ENCODE data around the gene TPGS1. TPM values are rescaled to one million over a fixed set of nuclear protein-coding genes. Genes with fewer than 3 reads are reported as not detected.
"Not testable (repeated sequence)": the region's sequence is repeated elsewhere in the genome, so short reads cannot be mapped to it uniquely, and the experiment has no call there.

TPGS1 gene
- total RNA-seq, 2 experiments from 2014 or later = 20.1 to 20.7 TPM

DNA sequence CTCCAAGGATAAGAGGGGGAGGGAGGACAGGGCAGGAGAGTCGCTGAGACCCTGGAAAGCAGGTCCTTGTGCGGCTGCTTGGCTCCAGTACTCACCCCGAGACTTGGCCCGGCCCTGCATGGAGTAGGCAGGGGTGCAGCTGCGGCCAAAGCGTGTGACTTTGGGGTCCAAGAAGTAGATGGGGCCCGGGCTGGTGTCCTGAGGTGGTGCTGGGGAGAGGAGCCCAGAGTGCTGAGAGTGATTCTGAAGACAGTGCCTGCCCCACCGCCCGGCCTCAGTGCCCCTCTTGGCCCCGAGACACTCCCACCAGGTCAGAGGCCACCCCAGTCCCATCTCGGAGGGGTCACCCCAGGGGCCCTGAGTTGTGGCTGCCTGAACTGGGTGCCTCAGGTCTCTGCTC is 39.7 kb upstream of the TPGS1 start:
- Mint-ChIP-seq H3K9me3 (ENCODE audit: insufficient read depth) (no peaks in the 10 kb centered on the region), H3K27me3 (ENCODE audit: low read depth) (peaks cover under 1% of the 10 kb centered on the region), H3K36me3 (ENCODE audit: low read depth) (no peaks in the 10 kb centered on the region), H3K27ac (no peak overlapping the region), H3K4me3 (no peak overlapping the region), H3K4me1 (ENCODE audit: low read depth) (no peaks in the 10 kb centered on the region)
- ATAC-seq (no peak), DNase-seq (no peak)
- ChIA-PET CTCF (no interaction called here), POLR2A (no interaction called here)

DNA sequence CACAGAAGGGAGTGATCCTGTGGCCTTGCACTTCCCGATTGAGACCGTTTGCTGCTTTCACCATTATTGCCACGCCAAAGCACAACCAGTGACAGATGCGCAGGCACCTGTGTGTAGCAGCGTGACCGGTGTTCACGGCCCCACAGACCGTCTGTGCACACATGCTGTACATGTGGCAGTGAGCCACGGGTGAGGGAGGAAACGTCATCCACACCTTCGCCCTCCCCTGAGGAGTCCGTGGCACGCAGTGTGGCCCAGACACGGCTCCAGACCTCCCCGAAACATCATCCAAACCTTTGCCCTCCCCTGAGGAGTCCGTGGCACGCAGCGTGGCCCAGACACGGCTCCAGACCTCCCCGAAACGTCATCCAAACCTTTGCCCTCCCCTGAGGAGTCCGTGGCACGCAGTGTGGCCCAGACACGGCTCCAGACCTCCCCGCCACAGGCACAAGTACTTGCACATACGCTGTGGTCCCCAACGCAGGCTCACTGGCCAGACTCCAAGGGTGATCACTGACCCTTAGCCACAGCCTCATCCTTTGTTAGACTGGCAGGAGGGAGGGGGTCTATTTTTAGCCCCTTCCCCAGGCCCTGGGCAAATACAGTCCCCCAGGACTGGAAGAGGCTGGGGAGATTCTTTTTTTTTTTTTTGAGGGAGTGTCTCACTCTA is 38.6 kb upstream of the TPGS1 start:
- ChIA-PET CTCF (no interaction called here), POLR2A (no interaction called here)
- ATAC-seq (no peak), DNase-seq (no peak)
- Mint-ChIP-seq H3K27ac (no peak overlapping the region), H3K9me3 (ENCODE audit: insufficient read depth) (no peaks in the 10 kb centered on the region), H3K27me3 (ENCODE audit: low read depth) (no peaks in the 10 kb centered on the region), H3K4me3 (no peak overlapping the region), H3K4me1 (ENCODE audit: low read depth) (no peaks in the 10 kb centered on the region), H3K36me3 (ENCODE audit: low read depth) (no peaks in the 10 kb centered on the region)

DNA sequence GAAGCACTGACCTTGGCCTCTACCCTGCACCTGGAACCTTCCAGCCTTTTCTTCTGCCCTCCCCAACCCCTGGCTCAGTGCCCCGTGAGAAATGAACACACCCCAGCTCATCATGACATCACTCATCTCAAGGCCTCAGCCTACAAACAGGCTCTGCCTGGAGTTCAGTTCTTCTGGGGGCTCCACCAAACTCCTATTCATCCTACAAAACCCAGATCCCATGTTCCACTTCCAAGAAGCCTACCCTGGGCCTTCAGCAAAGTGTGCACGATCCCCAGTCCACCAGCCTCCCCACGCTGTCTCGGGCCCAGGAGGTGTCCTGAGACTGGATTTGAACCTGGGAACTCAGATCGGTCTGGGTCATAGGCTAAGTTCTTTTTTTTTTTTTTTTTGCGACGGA is 37.5 kb upstream of the TPGS1 start:
- no peaks in the 10 kb centered on the region for H3K36me3 Mint-ChIP-seq (ENCODE audit: low read depth)
- ATAC-seq (no peak), DNase-seq (no peak)
- H3K27ac Mint-ChIP-seq = no peak overlapping the region
- H3K27me3 Mint-ChIP-seq (ENCODE audit: low read depth) = no peaks in the 10 kb centered on the region
- H3K9me3 Mint-ChIP-seq (ENCODE audit: insufficient read depth) = no peaks in the 10 kb centered on the region
- no peaks in the 10 kb centered on the region for H3K4me1 Mint-ChIP-seq (ENCODE audit: low read depth)
- no peak overlapping the region for H3K4me3 Mint-ChIP-seq
- ChIA-PET CTCF (no interaction called here), POLR2A (no interaction called here)

DNA sequence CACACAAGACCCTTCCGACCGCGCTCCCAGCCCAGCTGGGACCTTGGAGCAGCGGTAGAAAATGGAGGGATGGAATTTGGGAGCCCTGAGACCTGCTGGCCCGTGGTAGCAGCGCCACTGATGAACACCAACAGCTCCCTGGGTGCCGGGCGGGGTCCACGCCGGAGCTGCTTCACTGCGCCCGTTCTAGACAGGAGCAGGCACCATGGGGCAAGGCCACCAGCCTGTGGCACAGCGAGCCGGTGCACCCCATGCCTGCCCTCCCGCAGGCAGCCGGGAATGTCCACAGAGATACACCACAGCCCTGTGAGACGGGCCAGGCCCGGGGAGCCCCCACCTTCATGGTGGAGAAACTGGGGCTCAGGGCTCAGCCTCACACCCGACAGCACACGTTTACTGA is 36.6 kb upstream of the TPGS1 start:
- CTCF ChIA-PET = no interaction called here
- no peaks in the 10 kb centered on the region for H3K36me3 Mint-ChIP-seq (ENCODE audit: low read depth)
- H3K27me3 Mint-ChIP-seq (ENCODE audit: low read depth) = no peaks in the 10 kb centered on the region
- H3K27ac Mint-ChIP-seq = no peak overlapping the region
- POLR2A ChIA-PET = no interaction called here
- H3K9me3 Mint-ChIP-seq (ENCODE audit: insufficient read depth) = no peaks in the 10 kb centered on the region
- H3K4me1 Mint-ChIP-seq (ENCODE audit: low read depth) = no peaks in the 10 kb centered on the region
- ATAC-seq = no peak
- no peak overlapping the region for H3K4me3 Mint-ChIP-seq
- no peak for DNase-seq

DNA sequence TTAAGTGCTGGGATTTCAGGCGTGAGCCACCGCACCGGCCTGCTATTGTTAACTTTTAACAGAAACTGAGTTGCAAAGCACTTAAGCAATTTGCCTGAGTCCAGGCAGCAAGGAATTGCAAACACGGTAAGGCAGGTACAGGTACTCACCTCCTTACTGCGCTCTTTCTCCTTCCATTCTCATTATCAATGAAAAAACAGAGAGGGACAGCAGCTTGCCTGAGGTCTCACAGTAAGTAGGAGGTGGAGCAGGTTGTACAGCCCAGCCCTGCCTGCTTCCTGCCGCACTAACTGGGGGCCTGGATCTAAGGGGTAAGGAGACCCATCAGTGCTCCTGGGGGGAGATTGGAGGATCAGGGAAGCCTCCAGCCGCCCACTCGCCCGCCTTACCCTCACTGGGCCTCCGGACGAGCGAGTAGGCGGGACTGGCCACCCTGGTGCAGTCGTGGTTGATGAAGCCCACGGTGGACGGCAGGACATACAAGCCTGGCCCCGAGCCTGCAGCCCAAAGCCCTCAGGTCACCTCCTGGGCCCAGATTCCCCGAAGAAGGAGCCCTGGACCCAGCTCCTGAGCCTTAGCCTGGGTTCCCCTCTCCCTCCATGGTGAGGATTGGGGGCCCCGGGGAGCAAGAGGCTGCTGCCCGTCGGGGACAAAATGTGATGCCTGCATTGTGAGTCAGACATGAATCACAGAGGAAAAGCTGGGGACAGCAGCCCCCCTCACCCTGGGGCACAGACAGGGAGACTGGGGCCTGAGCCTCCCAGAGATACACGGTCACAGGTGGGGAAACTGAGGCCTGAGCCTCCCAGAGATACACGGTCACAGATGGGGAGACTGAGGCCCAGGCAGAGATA is 35.1 kb upstream of the TPGS1 start:
- ChIA-PET POLR2A (no interaction called here), CTCF (no interaction called here)
- H3K4me3 Mint-ChIP-seq = no peak overlapping the region
- no peaks in the 10 kb centered on the region for H3K36me3 Mint-ChIP-seq (ENCODE audit: low read depth)
- H3K4me1 Mint-ChIP-seq (ENCODE audit: low read depth) = no peaks in the 10 kb centered on the region
- H3K27me3 Mint-ChIP-seq (ENCODE audit: low read depth) = no peaks in the 10 kb centered on the region
- no peaks in the 10 kb centered on the region for H3K9me3 Mint-ChIP-seq (ENCODE audit: insufficient read depth)
- ATAC-seq = no peak
- no peak overlapping the region for H3K27ac Mint-ChIP-seq
- DNase-seq = no peak

DNA sequence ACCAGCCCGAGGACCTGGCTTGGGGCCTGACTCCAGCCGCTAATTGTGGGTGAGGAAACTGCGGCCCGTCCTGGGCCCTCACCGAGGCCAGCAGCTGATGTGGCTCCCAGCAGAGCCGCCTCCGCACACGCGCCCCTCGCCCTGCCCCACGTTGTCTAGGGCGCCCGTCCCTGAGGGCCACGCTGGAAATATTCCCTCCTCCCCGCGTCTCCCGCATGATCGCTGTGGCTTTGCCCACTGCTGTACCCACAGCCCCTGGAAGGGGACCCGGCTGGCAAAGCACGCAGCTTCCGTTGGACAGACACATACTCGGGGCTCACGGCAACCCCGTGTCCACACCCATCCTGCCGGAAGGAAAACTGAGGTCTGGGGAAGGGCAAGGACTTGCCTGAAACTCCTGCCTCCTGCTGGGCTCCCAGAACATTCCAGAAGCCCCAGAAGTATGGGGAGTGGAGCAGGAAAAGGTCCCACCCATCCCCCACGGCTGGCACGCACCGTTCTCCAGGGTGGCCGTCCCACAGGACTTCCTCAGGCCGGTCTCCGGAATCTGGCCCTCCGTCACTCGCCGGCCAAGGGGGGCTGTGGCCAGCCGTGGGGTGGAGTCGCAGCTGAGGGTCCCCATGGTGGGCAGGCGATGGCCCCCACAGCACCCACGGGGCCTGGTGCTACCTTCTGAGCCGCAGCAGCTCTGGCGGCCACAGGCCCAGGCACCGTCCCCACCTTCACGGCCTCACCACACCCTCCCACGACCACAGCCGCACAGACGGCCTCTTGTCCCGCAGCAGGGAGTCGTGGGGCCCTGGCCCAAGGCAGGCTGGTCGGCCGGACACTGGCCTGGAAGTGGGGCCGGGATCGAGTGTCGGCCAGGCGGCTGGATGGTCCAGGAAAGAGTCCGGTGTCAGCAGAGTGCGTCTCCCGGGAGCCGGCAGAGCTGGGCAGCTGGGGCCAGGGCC is 32.9 kb upstream of the TPGS1 start:
- H3K9me3 Mint-ChIP-seq (ENCODE audit: insufficient read depth) = no peaks in the 10 kb centered on the region
- DNase-seq (no peak), ATAC-seq (no peak)
- ChIA-PET POLR2A (no interaction called here), CTCF (no interaction called here)
- H3K4me3 Mint-ChIP-seq = no peak overlapping the region
- H3K27ac Mint-ChIP-seq = no peak overlapping the region
- no peaks in the 10 kb centered on the region for H3K36me3 Mint-ChIP-seq (ENCODE audit: low read depth)
- H3K27me3 Mint-ChIP-seq (ENCODE audit: low read depth) = no peaks in the 10 kb centered on the region
- no peaks in the 10 kb centered on the region for H3K4me1 Mint-ChIP-seq (ENCODE audit: low read depth)

DNA sequence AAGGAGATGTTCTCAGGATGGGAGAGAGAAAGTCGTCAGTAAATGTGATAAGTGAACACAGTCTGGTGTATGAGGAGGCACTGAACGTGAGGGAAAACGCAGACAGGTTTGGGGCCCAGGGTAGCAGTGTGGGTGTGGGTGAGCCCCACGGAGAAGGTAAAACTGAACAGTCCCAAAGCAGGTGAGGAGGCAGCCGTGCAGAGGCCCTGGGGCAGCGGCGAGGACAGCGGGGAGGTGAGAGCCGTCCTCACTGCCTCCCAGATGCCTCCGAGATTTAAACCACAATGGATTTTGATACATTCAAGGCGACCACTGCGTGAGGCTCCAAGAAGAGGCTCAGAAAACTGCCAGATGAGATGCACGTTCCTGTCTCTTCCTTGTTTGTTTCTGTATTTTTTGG is 31.9 kb upstream of the TPGS1 start:
- Mint-ChIP-seq H3K27ac (no peak overlapping the region), H3K9me3 (ENCODE audit: insufficient read depth) (no peaks in the 10 kb centered on the region), H3K4me1 (ENCODE audit: low read depth) (no peaks in the 10 kb centered on the region), H3K36me3 (ENCODE audit: low read depth) (peaks cover 6% of the 10 kb centered on the region), H3K4me3 (no peak overlapping the region), H3K27me3 (ENCODE audit: low read depth) (peaks cover 3% of the 10 kb centered on the region)
- DNase-seq (no peak), ATAC-seq (no peak)
- ChIA-PET CTCF (no interaction called here), POLR2A (no interaction called here)

DNA sequence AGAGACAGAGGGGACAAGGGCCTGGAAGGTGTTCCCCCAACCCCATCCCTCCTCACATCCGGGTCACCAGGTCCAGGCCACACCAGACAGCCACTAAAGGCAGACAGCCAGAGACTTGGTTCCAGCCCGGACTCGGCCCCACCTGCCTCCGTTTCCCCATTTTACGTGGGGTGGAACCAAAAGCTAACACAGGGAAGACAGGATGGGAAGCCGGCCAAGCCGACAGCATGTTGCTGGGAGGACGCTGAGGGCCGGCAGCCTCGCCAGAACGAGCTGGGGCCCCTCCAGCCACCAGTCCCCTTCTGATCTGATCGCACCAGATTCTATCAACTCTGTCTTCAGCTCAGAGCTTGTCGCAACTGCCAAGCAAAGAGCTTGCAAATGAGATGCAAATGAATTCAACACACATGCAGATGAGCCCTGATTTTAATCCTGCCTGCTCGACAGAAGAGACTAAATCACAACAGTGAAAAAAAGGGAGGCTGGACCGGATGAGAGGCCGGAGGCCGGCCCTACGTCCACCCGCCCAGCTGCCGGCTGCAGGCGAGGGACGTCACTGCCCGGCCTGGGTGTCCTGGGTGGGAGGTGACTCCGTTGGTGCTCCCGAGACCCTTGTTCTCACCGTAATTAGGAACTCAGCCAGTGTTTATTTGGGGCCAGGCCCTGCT is 28.9 kb upstream of the TPGS1 start:
- peaks cover 18% of the 10 kb centered on the region for H3K36me3 Mint-ChIP-seq (ENCODE audit: low read depth)
- no peaks in the 10 kb centered on the region for H3K4me1 Mint-ChIP-seq (ENCODE audit: low read depth)
- no peak overlapping the region for H3K27ac Mint-ChIP-seq
- POLR2A ChIA-PET = no interaction called here
- CTCF ChIA-PET = no interaction called here
- no peak for DNase-seq
- peaks cover 11% of the 10 kb centered on the region for H3K27me3 Mint-ChIP-seq (ENCODE audit: low read depth)
- no peak for ATAC-seq
- peaks cover 8% of the 10 kb centered on the region for H3K9me3 Mint-ChIP-seq (ENCODE audit: insufficient read depth)
- H3K4me3 Mint-ChIP-seq = no peak overlapping the region

DNA sequence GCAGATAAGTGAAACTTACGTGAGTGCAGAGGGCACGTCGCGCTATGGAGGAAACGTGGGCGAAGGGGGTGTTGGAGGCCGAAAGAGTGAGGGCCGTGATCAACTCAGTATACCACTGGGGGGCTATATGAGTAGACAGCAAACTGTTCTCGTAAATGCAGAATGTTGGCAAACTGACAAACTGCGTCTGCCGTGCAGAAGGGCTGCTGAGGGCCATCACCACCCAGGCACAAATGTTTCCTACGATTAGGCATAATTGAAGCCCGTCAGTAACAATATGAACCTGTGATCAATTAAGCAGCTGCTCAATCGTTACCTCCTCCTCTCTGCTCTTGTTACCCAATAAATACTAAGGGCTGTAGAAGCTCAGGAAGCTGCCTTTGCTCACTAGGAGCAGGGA is 28.3 kb upstream of the TPGS1 start:
- ChIA-PET POLR2A (no interaction called here), CTCF (no interaction called here)
- Mint-ChIP-seq H3K36me3 (ENCODE audit: low read depth) (peaks cover 18% of the 10 kb centered on the region), H3K4me1 (ENCODE audit: low read depth) (no peaks in the 10 kb centered on the region), H3K27me3 (ENCODE audit: low read depth) (peaks cover 11% of the 10 kb centered on the region), H3K4me3 (no peak overlapping the region), H3K27ac (no peak overlapping the region), H3K9me3 (ENCODE audit: insufficient read depth) (peaks cover 8% of the 10 kb centered on the region)
- no peak for DNase-seq
- ATAC-seq = no peak

DNA sequence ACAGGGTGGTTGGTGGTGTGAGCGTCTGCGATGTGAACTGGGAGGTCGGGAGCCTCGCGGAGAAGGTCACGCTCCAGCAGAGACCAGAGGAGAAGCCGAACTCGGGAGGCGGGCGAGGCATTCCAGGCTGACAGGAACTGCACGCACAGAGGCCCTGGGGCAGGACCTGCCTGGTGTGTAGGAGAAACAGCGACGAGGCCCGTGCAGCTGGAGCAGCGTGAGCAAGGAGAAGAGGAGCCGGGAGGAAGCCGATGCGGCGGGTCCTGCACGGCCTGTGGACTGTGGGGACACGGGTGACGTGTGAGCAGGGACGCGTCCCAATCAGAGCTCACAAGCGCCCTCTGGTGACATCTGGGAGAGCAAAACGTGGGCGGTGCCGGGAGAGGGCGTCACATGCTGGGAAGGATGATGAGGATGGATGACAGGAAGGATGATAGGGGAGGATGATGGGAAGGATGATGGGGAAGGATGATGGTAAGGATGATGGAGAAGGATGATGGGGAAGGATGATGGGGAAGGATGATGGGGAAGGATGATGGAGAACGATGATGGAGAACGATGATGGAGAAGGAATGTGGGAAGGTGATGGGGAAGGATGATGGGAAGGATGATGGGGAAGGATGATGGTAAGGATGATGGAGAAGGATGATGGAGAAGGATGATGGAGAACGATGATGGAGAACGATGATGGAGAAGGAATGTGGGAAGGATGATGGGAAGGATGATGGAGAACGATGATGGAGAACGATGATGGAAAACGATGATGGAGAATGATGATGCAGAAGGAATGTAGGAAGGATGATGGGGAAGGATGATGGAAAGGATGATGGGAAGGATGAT is 27.1 kb upstream of the TPGS1 start:
- Mint-ChIP-seq H3K27me3 (ENCODE audit: low read depth) (peaks cover 12% of the 10 kb centered on the region), H3K4me1 (ENCODE audit: low read depth) (no peaks in the 10 kb centered on the region), H3K27ac (peak overlapping the region; percentile 78), H3K4me3 (peak overlapping the region; percentile 37), H3K36me3 (ENCODE audit: low read depth) (peaks cover 18% of the 10 kb centered on the region), H3K9me3 (ENCODE audit: insufficient read depth) (peaks cover 8% of the 10 kb centered on the region)
- peak; percentile 39 for DNase-seq
- ChIA-PET CTCF (no interaction called here), POLR2A (no interaction called here)
- ATAC-seq = no peak

DNA sequence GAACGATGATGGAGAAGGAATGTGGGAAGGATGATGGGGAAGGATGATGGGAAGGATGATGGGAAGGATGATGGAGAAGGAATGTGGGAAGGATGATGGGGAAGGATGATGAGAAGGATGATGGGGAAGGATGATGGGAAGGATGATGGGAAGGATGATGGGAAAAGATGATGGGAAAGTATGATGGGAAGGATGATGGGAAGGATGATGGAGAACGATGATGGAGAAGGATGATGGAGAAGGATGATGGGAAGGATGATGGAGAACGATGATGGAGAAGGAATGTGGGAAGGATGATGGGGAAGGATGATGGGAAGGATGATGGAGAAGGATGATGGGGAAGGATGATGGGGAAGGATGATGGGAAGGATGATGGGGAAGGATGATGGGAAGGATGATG is 26.2 kb upstream of the TPGS1 start:
- H3K4me1 Mint-ChIP-seq (ENCODE audit: low read depth); DNase-seq; POLR2A ChIA-PET; ATAC-seq; H3K9me3 Mint-ChIP-seq (ENCODE audit: insufficient read depth); CTCF ChIA-PET: not testable (repeated sequence)
- H3K36me3 Mint-ChIP-seq (ENCODE audit: low read depth) = peaks cover 18% of the 10 kb centered on the region
- peaks cover 12% of the 10 kb centered on the region for H3K27me3 Mint-ChIP-seq (ENCODE audit: low read depth)
- H3K4me3 Mint-ChIP-seq = peak overlapping the region; percentile 37
- peak overlapping the region; percentile 78 for H3K27ac Mint-ChIP-seq

Data from activated CD8-positive, alpha-beta T cell treated with anti-CD3 and anti-CD28 coated beads, Interleukin-2, amount 10 ng/mL, durations not matched to agents 7 days and 5 days (primary cell).